Glomerular endothelial cell (primary cell): ENCODE data around the gene RNF151. TPM values are rescaled to one million over a fixed set of nuclear protein-coding genes. Genes with fewer than 3 reads are reported as not detected.

Source experiments
- DNase-seq: peaks from one replicate; pipeline ENCODE4 v3.0.0-alpha.2; 2011; ENCODE audit warnings: low read depth, low spot score; ENCODE audit errors: extremely low read depth
- total RNA-seq: library from RNA; depleted of rRNA; stranded (reverse); fragments of >200 nt; gene quantifications from 2 replicates; pipeline ENCODE4 v1.2.3, GENCODE V29; 2015

Gene RNF151
- total RNA-seq, 1 donor from 2014 or later, result not detected

DNA sequence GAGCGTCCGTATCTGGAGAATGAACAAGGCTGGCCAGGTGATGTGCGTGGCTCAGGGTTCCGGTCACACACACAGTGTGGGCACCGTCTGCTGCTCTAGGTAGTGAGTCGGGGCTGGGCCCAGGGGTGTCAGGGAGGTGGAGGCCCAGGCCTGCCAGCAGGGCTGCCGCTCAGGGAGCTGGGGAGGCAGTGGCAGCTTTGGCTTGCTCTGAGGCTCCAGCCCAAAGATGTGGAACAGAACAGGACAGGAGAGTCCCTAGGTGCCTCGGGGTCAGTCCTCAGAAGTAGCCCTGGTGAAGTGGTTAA, 9.5 kb downstream of the RNF151 start:
- DNase-seq, result no peak

DNA sequence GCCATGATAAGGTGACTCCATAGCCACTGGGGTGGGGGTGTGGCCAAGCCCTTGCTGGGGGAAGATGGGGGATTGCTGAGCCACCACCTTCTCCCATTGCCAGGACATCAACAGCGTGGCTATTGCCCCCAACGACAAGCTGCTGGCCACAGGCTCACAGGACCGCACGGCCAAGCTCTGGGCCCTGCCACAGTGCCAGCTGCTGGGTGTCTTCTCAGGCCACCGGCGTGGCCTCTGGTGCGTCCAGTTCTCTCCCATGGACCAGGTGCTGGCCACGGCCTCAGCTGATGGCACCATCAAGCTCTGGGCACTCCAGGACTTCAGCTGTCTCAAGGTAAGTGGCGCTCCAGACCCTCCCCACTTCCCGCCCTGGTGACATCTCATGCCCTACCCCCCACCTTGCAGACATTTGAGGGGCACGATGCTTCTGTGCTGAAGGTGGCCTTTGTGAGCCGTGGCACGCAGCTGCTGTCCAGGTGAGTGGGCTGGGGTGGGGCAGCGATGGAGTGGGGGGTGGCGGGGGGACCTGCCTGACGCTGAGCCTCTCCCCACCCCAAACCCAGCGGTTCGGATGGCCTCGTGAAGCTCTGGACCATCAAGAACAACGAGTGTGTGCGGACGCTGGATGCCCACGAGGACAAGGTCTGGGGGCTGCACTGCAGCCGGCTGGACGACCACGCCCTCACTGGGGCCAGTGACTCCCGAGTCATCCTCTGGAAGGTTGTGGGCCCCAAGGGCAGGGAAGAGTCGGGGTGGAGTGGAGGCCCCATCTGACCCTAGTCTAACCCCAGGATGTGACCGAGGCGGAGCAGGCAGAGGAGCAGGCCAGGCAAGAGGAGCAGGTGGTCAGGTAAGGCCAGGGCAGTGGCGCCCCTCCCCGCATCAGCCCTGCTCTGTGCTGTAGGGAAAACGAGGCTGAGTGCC, 10.6 kb downstream of the RNF151 start:
- no peak for DNase-seq

DNA sequence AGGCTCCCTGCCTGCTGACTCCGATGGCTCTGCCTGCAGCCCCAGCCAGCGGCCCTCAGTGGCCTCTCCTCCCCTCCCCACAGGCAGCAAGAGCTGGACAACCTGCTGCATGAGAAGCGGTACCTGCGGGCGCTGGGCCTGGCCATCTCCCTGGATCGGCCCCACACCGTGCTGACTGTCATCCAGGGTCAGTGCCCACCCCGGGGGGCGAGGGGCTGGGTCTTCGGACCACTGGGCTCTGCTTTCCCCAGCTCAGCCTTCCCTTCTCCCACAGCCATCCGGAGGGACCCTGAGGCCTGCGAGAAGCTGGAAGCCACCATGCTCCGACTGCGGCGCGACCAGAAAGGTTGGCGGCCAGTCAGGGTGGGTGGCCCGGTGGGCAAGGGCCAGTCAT, 11.2 kb downstream of the RNF151 start:
- DNase-seq, result no peak

DNA sequence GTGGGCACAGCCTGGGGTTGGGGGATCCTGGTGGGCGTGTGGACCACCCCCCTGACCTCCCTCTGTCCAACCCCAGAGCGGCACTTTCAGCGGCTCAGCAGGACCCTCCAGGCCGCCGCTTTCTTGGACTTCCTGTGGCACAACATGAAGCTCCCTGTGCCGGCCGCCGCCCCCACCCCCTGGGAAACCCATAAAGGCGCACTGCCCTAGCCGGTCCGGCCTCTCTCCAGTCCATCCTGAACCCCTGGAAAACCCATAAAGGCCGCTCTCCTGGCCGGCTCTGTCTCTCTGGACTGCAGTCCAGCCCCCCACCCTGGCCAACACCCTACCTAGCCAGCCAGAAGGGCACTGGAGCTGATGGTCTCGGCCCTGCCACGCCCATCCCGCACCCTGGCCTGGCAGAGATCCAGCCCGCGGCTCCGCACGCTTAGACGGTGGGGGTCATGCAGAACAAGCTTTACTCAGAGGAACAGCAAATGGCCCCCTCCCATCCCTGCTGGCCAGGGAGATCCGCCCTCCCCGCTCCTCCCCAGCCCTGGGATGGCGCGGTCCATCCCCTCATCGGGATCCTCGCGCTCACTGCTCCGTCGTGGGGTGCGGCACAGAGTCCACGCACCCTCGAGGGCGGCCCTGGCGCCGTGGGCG, 11.9 kb downstream of the RNF151 start:
- DNase-seq, result no peak

DNA sequence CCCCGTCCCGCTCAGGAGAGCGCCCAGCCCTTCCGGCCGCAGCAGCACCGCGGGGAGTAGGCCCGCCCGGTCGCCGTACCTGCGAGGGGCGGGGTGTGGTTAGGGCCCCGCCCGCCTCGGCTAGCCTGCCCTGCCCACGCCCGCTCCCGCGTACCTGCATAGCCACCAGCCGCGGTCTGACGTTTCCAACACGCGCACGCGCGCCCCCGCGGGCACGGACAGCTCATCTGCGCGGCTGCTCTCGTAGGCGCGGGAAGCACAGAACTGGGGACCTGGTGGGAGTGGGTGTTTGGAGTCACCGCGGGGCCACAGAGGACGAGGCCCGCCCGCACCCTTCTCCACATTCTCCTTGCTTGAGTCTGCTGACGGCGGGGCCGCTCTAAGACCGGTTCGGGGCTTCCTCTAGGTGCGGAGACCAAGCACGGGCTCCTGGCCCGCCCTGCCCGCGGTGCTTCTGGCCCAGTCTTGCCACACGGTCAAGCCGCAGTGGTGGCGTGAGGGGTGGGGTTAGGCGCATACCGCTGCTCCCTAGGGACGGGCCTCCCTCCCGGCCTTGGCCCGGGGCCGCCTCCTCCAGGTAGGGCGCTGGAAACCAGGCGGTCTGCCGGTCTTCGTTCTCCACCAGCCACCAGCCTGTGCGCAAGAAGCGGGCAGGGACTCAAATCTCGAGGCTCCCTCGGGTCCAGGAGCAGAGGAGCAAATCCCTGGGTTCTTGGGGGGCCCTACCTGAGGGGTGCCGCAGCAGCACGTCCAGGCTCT, 12.8 kb downstream of the RNF151 start:
- DNase-seq, result no peak

DNA sequence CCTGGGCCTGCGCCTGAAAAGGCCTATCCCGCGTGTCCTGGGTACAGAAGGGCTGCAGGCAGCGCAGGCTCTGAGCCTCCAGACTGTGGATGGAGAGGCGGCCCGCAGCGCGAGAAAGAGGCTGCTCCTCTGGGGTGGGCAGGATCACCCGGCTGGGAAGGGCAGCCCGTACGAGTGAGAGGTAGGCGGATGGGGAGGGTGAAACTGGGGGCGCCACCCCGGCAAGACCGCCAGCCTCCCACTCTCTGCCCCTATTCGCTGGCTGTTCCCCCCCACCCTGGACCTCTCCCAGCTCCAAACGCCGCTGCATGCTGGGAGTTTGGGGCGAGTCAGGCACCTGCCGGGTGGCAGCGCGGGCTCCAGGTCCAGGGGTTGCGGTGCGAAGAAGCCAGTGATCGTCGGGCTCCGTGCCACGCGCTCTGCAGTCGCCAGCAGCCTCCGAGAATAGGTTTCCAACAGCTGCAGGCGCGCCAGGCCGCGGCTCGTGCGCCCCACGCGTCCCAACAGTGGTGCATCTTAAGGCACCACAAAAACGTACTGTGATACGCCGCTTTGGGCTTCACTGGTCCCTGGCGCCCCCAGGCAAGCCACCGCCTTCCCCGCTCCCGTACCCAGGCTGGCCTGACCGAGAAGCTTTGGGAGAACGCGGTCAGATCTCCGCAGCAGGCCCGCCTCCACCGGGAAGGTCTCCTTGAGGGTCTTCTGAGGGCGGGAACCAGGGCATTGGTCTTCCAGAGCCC, 13.5 kb downstream of the RNF151 start:
- DNase-seq, result no peak

DNA sequence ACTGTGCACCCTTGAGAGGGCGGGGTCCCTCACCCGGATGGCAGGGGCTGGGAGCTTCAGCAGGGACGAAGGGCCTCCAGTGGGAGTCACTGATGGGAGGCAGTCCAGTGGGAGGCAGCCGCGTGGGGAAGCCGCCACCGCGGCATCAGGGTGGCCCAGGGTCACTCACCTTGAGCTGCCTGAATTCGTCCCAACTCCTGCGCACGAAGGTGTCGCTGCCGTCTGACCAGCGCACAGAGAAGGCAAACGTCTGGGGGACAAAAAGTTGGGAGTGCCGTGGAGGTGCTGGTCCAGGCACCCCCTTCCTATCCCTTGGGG, 14.1 kb downstream of the RNF151 start:
- DNase-seq, result no peak

DNA sequence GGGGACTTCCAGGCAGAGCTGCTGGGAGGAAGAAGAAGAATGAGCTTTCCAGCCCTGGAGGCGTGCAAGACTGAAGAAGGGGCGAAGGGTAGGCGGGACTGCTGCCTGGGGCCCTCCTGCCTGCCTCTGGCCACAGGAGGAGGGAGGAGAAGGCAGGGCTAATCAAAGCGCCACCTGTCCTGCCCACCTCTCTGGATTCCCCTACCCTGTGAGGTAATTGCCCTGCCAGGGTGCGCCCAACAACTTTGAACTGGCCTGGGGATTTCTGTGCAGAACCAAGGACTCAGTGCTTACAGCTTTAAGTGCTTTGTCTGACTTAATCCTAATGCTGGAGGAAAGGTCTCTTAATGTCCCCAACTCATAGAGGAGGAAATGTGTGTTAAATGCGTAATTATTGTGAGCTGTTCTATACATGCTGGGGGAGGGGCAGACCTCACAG, 14.8 kb downstream of the RNF151 start, which contains the start of gene NOXO1:
NOXO1 (minus strand) TSS at position 72 of the 439 bp plus-strand sequence. CDS start 290 bp downstream, outside the sequence.
- DNase-seq, result no peak

DNA sequence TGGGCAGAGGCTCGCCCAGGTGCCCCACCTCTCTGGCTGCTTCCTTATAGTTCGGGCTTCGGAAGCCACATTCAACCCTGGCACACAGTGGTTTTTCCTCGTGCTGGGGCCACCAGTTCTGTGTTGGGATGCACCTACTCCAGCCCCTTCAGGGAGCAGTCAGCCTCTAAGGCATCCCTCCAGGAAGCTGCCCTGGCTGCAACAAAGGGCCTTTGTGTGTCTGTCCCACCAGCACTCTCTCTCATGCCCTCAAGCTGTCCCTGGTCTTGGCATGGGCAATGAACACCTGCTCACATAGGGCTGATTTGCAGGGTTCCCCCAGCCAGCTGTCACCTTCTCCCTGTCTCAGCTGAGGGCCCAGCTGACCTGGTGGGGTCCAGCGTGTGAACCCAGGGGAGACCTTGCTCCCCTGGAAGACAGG, 15.4 kb downstream of the RNF151 start:
- DNase-seq, result no peak

DNA sequence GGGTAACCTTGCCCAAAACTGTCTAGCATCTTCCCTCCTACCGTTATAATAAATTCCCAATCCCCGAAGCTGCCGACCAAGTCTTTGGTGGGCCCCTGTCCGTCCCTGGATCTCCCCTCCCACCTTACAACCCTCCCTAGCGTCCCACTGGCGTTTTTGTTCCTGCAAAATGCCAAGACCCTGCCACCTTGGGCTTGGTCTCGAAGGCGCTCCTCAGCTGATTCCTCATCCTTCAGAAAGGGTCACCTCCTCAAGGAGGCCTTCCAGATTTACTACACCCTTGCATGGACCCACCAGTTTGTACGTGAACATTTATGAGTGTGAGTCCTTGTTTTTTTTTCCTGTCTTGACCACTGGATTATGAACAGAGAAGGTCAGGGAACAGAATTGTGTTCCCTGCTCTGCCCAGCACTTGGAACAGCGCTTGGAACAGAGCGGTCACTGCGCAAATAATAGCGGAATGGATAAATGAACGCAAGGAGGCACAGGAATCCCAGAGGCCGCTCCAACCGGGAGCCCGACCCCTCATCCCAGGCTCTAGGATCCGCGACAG, 16.4 kb downstream of the RNF151 start:
- no peak for DNase-seq

DNA sequence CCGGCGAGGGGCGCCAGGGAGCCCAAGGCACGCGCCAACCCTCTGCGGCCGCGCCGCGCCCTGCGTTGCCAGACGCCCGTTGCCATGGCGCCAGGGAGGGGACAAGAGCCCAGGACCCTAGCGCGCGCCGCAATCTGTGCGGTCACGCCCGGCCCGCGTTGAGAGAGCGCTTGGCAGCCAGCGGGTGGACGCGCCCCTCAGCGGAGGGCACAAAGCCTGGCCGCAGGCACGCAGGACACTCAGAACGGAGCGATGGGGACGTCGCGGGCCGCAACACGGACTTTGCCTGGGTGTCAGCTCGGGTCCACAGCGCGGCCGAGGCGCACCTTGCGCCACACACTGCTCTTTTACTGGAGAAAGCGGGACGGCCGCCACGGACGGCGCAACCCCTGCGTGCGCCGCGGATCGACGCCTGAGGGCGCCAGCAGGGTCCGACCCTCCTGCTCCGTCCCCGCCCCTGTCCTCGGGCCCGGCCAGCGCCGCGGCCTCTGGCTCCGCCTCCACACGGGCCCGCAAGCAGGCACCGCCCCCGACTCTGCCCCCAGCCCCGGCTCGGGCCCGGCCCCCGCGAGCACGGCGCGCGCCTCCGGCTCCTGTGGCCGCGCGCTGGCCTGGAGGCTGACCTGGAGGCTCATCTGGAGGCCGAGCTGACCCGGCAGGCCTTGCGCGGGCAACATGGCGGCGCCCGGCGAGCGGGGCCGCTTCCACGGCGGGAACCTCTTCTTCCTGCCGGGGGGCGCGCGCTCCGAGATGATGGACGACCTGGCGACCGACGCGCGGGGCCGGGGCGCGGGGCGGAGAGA, 17.1 kb downstream of the RNF151 start, which contains the start of gene GFER:
GFER (plus strand) TSS at position 650 of the 803 bp plus-strand sequence; CDS start at position 676, 26 bp downstream.
- no peak for DNase-seq

DNA sequence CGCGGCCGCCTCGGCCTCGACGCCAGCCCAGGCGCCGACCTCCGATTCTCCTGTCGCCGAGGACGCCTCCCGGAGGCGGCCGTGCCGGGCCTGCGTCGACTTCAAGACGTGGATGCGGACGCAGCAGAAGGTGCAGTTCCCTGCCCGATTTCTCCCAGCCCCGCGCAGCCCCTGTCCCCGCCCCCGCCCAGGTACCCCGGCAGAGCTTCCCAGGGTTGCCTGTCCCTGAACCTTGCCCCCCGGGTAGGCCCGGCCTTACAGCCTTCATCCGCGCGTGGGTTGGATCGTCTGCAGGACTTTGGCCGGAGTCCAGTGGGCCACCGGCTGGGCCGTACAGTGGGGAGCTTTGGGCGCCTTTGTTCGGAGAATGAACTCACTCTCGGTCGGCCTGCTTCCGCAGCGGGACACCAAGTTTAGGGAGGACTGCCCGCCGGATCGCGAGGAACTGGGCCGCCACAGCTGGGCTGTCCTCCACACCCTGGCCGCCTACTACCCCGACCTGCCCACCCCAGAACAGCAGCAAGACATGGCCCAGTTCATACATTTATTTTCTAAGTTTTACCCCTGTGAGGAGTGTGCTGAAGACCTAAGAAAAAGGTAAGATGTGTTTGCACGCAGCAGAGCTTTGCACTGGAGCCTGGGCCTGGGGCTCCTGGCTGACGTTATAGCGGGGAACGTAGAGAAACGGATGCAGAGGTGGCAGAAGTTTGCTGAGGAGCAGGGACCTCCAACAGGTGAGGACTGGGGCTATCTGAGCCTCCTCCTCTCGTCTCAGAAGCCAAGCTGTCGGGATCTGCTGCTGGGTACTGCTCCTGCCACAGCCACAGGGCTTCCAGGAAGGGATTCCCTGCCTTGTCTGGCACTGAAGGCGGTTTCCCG, 17.9 kb downstream of the RNF151 start:
- DNase-seq, result no peak

DNA sequence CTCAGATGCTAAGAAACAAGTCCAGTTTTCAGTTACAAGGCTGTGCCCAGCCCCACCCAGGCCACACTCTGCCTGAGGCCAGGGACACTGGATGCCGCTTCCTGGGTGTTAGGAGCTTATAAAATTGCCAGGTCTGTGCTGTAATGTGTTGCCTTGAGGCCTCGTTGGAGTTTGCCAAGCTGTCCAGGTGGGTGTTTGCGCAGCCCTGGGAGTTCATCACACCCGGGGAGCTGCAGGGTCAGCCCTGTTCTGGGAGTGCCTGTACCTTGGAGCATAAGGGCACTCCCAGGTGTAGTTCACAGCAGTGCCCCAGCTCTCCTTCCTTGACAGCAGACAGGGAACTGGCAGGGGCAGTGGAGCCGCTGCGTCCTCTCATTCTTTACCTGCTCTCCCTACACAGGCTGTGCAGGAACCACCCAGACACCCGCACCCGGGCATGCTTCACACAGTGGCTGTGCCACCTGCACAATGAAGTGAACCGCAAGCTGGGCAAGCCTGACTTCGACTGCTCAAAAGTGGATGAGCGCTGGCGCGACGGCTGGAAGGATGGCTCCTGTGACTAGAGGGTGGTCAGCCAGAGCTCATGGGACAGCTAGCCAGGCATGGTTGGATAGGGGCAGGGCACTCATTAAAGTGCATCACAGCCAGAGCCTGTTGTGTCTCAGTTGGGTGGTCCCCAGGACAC, 19.0 kb downstream of the RNF151 start:
- no peak for DNase-seq

DNA sequence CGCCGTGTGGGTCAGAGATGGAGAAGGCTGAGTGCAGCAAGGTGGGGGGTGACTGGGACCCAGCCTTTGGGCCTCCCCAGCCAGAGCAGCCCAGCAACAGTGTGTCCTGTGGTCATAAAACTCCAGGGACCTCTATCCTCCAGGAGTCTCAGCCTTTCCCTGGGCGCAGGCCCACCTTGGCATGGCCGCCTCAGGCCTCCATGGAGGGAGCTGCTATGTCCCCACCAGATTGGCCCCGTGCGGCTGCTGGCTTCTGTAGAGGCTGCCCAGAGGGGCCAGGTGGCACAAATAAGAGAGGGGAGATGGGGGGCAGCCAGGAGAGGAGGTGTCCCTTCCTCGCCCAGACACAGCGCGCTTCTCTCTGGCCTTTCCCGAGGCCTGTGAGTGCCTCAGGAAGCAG, 20.5 kb downstream of the RNF151 start:
- DNase-seq, result no peak

DNA sequence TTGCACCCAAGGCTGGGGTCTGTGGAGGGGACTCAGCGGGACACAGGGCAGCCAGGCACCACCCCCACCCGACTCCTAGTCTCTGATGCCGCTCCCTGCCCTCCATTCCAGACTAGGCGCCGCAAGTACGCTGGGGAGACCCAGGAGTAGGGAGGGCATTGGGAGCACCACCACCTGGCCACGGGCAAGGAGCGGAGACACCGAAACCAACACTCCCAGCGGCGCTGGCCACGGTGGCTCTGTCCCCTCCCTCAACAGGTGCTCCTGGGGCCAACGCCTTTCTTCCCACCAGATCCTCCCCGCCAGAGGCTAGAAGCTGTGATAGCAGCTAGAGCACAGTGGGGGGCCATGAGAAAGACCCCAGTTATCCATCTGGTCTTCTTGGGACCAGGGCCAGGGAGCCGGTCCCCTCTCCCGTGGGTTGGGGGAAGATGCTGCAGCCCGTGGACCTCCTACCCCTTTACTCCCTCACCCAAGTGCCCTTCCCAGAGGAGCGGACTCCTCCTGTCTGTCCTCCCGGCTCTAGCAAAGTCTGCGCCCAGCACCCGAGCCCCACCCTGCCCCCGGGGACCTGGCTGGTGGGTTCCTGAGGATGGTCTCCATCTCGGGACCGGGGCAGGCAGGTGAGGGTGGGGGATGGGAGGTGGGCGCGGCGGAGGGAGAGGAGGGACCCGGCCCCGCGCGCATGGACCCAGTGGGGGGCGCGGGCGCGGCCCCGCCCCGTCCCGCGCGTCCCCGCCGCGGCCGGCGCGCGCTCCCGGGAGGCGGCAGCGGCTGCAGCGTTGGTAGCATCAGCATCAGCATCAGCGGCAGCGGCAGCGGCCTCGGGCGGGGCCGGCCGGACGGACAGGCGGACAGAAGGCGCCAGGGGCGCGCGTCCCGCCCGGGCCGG, 22.8 kb downstream of the RNF151 start, which contains the start of gene SYNGR3:
SYNGR3 (plus strand) TSS at position 762 of the 892 bp plus-strand sequence. CDS start 133 bp downstream, outside the sequence.
- DNase-seq, result no peak

DNA sequence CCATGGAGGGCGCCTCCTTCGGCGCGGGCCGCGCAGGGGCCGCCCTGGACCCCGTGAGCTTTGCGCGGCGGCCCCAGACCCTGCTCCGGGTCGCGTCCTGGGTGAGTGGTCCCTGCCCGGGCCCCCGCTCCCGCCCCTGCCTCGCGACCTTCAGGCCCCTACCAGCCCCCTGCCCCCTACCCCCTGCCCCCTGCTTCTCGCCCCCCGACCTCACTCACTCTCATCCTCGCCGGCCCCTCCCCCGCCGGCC, 23.4 kb downstream of the RNF151 start:
- no peak for DNase-seq
